ENCODE measurements around the gene TBC1D22A.

The TBC1D22A gene

GRCh38 chr22:47030881-47031627, 268.6 kb downstream of the TBC1D22A start:
- DNase-seq (ENCODE audit: low read depth, low spot score), result no peak

GRCh38 chr22:47031628-47031915, 269.1 kb downstream of the TBC1D22A start:
- no peak for DNase-seq (ENCODE audit: low read depth, low spot score)

GRCh38 chr22:47032091-47032943, 269.9 kb downstream of the TBC1D22A start:
- no peak for DNase-seq (ENCODE audit: low read depth, low spot score)

GRCh38 chr22:47032956-47033647, 270.7 kb downstream of the TBC1D22A start:
- DNase-seq (ENCODE audit: low read depth, low spot score), result no peak

GRCh38 chr22:47033648-47034000, 271.2 kb downstream of the TBC1D22A start:
- DNase-seq (ENCODE audit: low read depth, low spot score), result no peak

- DNase-seq (ENCODE audit: low read depth, low spot score), result no peak
These were observed 271.8 kb downstream of the TBC1D22A start for GRCh38 chr22:47034076-47034808.

- DNase-seq (ENCODE audit: low read depth, low spot score), result no peak
These were observed 272.5 kb downstream of the TBC1D22A start for GRCh38 chr22:47034905-47035419.

GRCh38 chr22:47035425-47035881, 273.0 kb downstream of the TBC1D22A start:
- no peak for DNase-seq (ENCODE audit: low read depth, low spot score)

- no peak for DNase-seq (ENCODE audit: low read depth, low spot score)
These were observed 273.9 kb downstream of the TBC1D22A start for GRCh38 chr22:47036352-47036751.

- no peak for DNase-seq (ENCODE audit: low read depth, low spot score)
These were observed 274.6 kb downstream of the TBC1D22A start for GRCh38 chr22:47036936-47037485.

GRCh38 chr22:47038206-47038835, 275.9 kb downstream of the TBC1D22A start:
- DNase-seq (ENCODE audit: low read depth, low spot score), result no peak

- DNase-seq (ENCODE audit: low read depth, low spot score), result no peak
These were observed 276.9 kb downstream of the TBC1D22A start for GRCh38 chr22:47039356-47039755.

GRCh38 chr22:47040486-47041270, 278.2 kb downstream of the TBC1D22A start:
- DNase-seq (ENCODE audit: low read depth, low spot score), result no peak

GRCh38 chr22:47041271-47042115, 279.0 kb downstream of the TBC1D22A start:
- no peak for DNase-seq (ENCODE audit: low read depth, low spot score)

- DNase-seq (ENCODE audit: low read depth, low spot score), result no peak
These were observed 279.8 kb downstream of the TBC1D22A start for GRCh38 chr22:47042116-47042825.

GRCh38 chr22:47042861-47043496, 280.5 kb downstream of the TBC1D22A start:
- no peak for DNase-seq (ENCODE audit: low read depth, low spot score)

GRCh38 chr22:47043835-47044721, 281.6 kb downstream of the TBC1D22A start:
- DNase-seq (ENCODE audit: low read depth, low spot score), result no peak
